ENCODE results near the gene PKD1L1.

- no peak for TF ChIP-seq CTCF (IDR thresholded peaks at IDR 0.05)
- no peak for TF ChIP-seq POLR2A (IDR thresholded peaks at IDR 0.05)
These were observed 222.1 kb downstream of the PKD1L1 start for GRCh38 chr7:47726047-47726726.

Measured in sigmoid colon (tissue), 3 donors.